AG09319 (cell line): Measurements from ENCODE around the gene RAI14.
"Not testable (repeated sequence)": the region's sequence is repeated elsewhere in the genome, so short reads cannot be mapped to it uniquely, and the experiment has no call there.

ENCODE experiments used
- DNase-seq: peaks from one replicate; pipeline ENCODE4 v3.0.0-alpha.2; 2010; ENCODE audit warnings: low read depth; ENCODE audit errors: extremely low read depth
- CTCF ChIP-seq: IDR thresholded peaks from 2 replicates; pipeline ENCODE4 v1.5.1; 2011; ENCODE audit warnings: low read depth, mild to moderate bottlenecking, inconsistent platforms, low read length, moderate library complexity

Gene RAI14

GRCh38 chr5:34778091-34778850 lies 122.1 kb downstream of the RAI14 start:
- DNase-seq: no peak
- no peak for TF ChIP-seq CTCF

- not testable (repeated sequence) for DNase-seq
Observed at GRCh38 chr5:34783892-34784291, 127.8 kb downstream of the RAI14 start.

GRCh38 chr5:34787035-34787434 lies 130.9 kb downstream of the RAI14 start:
- DNase-seq: no peak
- no peak for TF ChIP-seq CTCF

- no peak for DNase-seq
- TF ChIP-seq CTCF: no peak
Observed at GRCh38 chr5:34789021-34789531, 132.9 kb downstream of the RAI14 start.

- no peak for TF ChIP-seq CTCF
- no peak for DNase-seq
Observed at GRCh38 chr5:34789639-34790038, 133.5 kb downstream of the RAI14 start.

GRCh38 chr5:34790069-34790468 lies 133.9 kb downstream of the RAI14 start:
- no peak for DNase-seq
- TF ChIP-seq CTCF: no peak

- DNase-seq: no peak
- TF ChIP-seq CTCF: no peak
Observed at GRCh38 chr5:34791761-34792244, 135.7 kb downstream of the RAI14 start.
